NCI-H1092 (cell line): ENCODE data around the gene TMEM82.

Source experiments
- DNase-seq: peaks from one replicate; lab custom pipeline; 2025; lab: John Stamatoyannopoulos, UW

TMEM82 gene

DNA sequence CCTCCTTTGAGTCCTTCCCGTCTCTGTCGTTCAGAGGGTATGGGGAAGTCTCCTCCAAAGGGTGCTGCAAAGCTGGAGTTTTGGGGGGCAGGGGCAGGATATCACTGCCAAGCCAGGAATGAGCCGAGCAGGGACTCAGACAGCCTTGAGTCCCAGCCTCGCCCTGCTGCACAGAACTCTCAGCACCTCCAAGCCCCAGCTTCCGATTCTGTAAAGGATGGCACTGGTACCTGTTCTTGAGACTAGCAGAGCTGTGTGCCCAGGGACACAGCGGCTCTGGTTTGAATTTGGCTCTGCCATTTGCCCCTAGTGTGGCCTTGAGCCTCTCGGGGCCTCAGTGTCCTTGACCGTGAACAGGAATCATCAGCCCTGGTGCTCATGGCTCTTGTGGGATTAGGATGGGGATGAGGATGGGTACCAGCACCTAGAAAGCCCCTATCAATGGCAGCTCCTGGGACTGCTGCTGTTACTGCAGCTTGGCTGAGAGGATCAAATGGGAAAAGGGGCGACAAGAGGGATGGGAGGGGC is 14.8 kb downstream of the TMEM82 start:
- no peak for DNase-seq

GRCh38 chr1:15757575-15758342 is 15.5 kb downstream of the TMEM82 start:
- DNase-seq, result no peak

GRCh38 chr1:15758343-15758931 is 16.1 kb downstream of the TMEM82 start, which contains the start of gene FBLIM1:
FBLIM1 (plus strand) TSS chr1:15758795; CDS start chr1:15764984, 6,189 bp downstream.
- DNase-seq, result no peak

- DNase-seq, result no peak
Measured at GRCh38 chr1:15758953-15759661, 16.8 kb downstream of the TMEM82 start.

- no peak for DNase-seq
Measured at GRCh38 chr1:15760520-15761211, 18.4 kb downstream of the TMEM82 start.

DNA sequence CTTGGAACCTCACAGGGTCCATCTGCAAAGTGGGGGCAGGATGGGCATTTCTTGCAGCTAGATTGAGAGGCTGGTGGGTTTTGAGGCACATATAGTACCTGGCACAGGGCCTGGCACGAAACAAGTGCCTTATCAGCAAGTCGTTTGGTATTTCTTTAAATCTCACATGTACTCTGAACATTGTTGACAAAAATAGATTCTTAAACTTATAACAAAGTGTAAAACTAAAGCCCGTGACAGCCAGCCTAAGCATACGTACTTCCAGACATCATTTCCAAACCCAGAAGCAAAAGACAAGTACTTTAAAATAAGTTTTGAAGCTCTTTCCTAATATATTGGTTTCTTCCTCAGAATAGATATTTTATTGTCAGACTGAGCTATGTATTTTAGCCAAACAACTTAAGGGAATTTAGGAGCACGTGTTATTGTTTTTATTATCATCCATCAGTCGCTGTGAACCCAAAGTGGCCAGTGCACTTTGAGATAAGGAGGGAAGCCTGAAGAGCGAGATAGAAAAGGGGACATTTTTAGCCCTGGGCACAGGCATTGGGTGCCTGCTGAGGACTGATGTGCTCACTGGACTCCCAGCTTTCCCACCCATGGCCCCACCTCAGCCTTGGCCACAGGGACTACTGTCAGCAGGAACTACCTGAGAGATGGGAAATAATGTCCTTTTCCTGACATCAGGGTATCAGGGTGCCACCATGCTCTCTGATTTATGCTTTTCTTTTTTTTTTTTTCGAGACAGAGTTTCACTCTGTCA is 19.2 kb downstream of the TMEM82 start:
- no peak for DNase-seq

DNA sequence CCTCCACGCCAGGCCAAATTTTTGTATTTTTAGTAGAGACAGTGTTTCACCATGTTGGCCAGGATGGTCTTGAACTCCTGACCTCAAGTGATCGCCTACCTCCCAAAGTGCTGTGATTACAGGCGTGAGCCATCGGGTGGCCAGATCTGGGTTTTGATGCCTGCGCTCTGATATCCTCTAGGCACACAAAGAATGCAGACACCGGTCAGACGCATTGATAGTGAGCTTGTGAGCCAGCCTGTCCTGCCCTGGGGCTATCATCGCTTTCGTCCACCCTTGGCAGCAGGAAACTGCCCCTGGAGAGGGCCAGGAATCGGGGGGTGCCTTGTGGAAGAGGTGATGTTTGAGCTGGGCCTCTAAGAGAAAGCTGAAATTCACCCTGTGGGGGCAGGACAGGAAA is 20.2 kb downstream of the TMEM82 start:
- no peak for DNase-seq

DNA sequence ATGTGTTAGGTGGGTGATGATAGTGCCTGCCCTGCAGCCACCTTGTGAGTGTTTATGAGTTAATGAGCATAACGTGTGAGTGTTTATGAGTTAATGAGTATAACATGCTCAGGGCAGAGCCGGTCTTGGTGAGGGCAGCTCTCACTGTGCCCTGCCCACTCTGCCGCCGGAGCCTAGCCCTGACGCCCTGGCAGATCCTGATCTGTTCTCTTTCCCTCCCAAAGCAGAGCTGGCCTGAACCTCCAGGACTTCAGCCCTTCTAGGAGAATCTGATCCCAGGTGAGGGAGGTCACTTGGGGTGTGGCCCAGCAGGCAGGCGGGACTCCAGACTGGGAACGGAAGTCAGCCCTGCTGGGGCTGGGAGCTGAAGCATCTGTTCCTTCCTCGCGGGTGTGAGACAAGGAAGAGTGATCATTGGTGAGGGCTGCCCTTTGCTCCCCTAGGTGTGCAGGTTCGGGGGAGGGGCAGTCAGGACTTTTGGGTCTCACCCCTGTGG is 22.0 kb downstream of the TMEM82 start:
- DNase-seq, result no peak

- no peak for DNase-seq
Measured at GRCh38 chr1:15764890-15765289, 22.6 kb downstream of the TMEM82 start.

- DNase-seq, result no peak
Measured at GRCh38 chr1:15765495-15766194, 23.3 kb downstream of the TMEM82 start.

- DNase-seq, result no peak
Measured at GRCh38 chr1:15767941-15768340, 25.6 kb downstream of the TMEM82 start.

DNA sequence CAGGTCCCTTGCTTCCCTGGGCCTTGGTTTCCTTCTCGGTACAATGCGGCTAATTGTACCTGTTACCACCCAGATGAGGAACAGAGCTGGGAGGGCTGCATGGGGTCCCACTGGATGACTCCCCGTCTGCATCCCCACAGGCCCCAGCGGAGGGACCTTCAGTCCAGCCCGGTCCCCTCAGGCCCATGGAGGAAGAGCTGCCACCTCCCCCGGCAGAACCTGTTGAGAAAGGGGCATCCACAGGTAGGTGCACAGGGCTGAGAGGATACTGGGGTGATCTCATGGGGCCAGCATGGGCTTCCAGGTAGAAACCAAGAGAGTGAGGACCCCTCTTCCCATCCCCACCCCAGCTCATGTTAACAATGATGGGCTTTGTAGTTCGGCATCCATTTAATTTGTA is 26.1 kb downstream of the TMEM82 start:
- no peak for DNase-seq

DNA sequence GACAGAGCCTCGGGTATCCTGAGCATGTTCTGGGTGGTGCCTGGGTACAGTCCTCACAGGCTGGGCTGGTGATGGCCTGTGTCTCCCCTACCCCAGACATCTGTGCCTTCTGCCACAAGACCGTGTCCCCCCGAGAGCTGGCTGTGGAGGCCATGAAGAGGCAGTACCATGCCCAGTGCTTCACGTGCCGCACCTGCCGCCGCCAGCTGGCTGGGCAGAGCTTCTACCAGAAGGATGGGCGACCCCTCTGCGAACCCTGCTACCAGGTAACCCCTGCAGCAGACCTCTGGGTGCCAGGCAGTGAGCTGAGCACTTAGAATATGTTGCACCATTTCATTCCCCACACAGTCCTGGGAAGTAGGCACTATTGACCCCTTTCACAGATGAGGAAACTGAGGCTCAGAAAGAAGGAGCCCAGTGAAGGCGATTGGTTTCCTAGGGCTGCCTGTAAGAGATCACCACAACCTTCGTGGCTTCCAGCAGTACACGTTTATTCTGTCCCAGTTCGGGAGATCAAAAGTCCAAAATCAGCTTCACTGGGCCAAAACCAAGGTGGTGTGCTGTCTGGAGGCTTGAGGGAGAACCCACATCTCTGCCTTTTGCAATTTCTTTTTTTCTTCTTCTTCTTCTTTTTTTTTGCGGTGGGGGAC is 28.1 kb downstream of the TMEM82 start:
- no peak for DNase-seq

DNA sequence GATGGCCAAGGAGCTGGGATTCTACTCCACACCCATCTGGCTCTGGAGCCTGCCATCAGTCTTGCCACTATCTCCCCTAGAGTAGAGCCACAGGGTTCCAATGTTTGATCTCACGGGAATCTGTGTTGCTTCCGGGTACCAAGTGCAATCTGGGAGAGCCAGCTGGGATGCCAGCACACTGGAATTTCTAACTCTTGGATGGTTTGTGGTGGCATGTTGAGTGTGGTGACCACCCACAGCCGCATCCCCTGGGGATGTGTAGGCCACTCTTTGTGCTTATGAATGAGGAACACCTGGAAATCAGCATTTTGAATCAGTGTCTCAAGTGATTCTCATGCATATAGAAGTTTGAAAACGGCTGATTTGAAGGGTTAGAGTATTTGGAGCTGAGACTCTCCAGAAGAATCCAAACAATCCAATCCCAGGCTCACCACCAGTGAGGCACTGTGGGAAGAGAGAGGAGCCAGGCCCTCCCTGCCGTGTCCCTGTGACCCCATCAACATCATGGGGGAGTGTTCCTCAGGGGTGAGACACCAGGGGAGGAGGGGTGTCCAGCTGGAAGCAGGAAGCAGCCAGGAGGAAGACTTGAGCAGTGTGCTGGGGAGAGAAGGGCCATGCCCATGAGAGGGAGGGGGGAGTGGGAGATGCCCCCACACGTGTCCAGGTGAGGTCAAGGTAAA is 29.7 kb downstream of the TMEM82 start:
- no peak for DNase-seq

DNA sequence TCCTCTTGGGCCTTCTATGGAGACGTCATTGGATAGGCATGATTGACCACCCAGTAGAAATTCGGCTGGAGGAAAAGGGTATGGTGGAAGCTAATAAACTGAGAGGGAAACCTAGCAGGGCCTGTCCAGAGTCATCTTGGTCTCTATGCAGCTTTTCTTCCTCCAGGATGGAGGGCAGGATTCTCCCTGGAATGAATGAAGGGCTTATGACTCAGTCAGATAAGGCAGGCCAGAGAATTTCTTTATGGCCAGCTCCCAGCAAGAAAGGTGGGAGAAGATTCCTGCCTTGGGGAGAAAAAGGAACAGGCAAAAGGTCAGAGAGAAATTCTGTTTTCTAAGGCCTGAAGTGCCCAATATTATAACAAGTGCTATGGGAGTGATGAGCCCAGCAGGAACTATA is 33.4 kb downstream of the TMEM82 start:
- DNase-seq, result no peak

- no peak for DNase-seq
Measured at GRCh38 chr1:15777909-15778707, 35.8 kb downstream of the TMEM82 start.

- DNase-seq, result no peak
Measured at GRCh38 chr1:15785683-15786082, 43.4 kb downstream of the TMEM82 start.

DNA sequence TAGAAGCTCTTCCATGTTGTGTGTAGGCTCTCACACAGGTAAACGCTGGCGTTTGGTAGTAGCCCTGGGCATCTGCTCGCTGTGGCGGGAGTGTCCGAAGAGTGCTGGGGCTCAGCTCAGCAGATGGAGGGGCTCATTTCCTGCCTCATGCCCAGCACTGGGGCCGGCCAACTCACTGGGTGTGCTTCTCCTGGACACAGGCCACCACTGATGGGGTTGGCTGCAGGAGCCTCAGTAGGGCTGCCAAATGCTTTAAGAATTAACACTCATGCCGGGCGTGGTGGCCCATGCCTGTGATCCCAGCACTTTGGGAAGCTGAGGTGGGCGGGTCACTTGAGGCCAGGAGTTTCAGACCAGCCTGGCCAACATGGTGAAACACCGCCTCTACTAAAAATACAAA is 44.3 kb downstream of the TMEM82 start:
- no peak for DNase-seq
